ENCODE results near the gene POLR1A.

GRCh38 chr2:86035883-86036668 lies 69.6 kb downstream of the POLR1A start:
- TF ChIP-seq, protein P1, sequence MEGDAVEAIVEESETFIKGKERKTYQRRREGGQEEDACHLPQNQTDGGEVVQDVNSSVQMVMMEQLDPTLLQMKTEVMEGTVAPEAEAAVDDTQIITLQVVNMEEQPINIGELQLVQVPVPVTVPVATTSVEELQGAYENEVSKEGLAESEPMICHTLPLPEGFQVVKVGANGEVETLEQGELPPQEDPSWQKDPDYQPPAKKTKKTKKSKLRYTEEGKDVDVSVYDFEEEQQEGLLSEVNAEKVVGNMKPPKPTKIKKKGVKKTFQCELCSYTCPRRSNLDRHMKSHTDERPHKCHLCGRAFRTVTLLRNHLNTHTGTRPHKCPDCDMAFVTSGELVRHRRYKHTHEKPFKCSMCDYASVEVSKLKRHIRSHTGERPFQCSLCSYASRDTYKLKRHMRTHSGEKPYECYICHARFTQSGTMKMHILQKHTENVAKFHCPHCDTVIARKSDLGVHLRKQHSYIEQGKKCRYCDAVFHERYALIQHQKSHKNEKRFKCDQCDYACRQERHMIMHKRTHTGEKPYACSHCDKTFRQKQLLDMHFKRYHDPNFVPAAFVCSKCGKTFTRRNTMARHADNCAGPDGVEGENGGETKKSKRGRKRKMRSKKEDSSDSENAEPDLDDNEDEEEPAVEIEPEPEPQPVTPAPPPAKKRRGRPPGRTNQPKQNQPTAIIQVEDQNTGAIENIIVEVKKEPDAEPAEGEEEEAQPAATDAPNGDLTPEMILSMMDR (IDR thresholded peaks at IDR 0.05): no peak
- TF ChIP-seq EZH2 (IDR thresholded peaks at IDR 0.05) (no peak), EZH2phosphoT487 (IDR thresholded peaks at IDR 0.05) (no peak)
